ENCODE results near the gene SUGCT. TPM values are rescaled to one million over a fixed set of nuclear protein-coding genes. Genes with fewer than 3 reads are reported as not detected.

Gene SUGCT
- total RNA-seq, 2 experiments from 2014 or later: 2.3 to 2.9 TPM

- H3K4me1 Mint-ChIP-seq: peaks cover under 1% of the 10 kb centered on the region
- no peaks in the 10 kb centered on the region for H3K9me3 Mint-ChIP-seq
- H3K27ac Mint-ChIP-seq: no peak overlapping the region
- no peaks in the 10 kb centered on the region for H3K27me3 Mint-ChIP-seq
- H3K4me3 Mint-ChIP-seq: no peak overlapping the region
- no peaks in the 10 kb centered on the region for H3K36me3 Mint-ChIP-seq
- DNase-seq: no peak
Observed at GRCh38 chr7:40546616-40547501, 412.1 kb downstream of the SUGCT start.

- no peaks in the 10 kb centered on the region for H3K9me3 Mint-ChIP-seq
- H3K4me3 Mint-ChIP-seq: no peak overlapping the region
- H3K27me3 Mint-ChIP-seq: no peaks in the 10 kb centered on the region
- peaks cover 2% of the 10 kb centered on the region for H3K4me1 Mint-ChIP-seq
- no peak overlapping the region for H3K27ac Mint-ChIP-seq
- DNase-seq: no peak
- H3K36me3 Mint-ChIP-seq: no peaks in the 10 kb centered on the region
Observed at GRCh38 chr7:40549372-40550039, 414.7 kb downstream of the SUGCT start.

GRCh38 chr7:40551685-40552576, 417.1 kb downstream of the SUGCT start:
- Mint-ChIP-seq H3K9me3 (no peaks in the 10 kb centered on the region), H3K4me1 (peaks cover 2% of the 10 kb centered on the region), H3K4me3 (no peak overlapping the region), H3K36me3 (no peaks in the 10 kb centered on the region), H3K27ac (no peak overlapping the region), H3K27me3 (no peaks in the 10 kb centered on the region)
- no peak for DNase-seq

- H3K4me1 Mint-ChIP-seq: no peaks in the 10 kb centered on the region
- H3K4me3 Mint-ChIP-seq: no peak overlapping the region
- H3K36me3 Mint-ChIP-seq: no peaks in the 10 kb centered on the region
- peaks cover 2% of the 10 kb centered on the region for H3K9me3 Mint-ChIP-seq
- no peak for DNase-seq
- H3K27ac Mint-ChIP-seq: no peak overlapping the region
- H3K27me3 Mint-ChIP-seq: no peaks in the 10 kb centered on the region
Observed at GRCh38 chr7:40560672-40561071, 425.9 kb downstream of the SUGCT start.

- Mint-ChIP-seq H3K36me3 (no peaks in the 10 kb centered on the region), H3K4me3 (no peak overlapping the region), H3K27ac (no peak overlapping the region), H3K9me3 (no peaks in the 10 kb centered on the region), H3K4me1 (no peaks in the 10 kb centered on the region), H3K27me3 (no peaks in the 10 kb centered on the region)
- DNase-seq: no peak
Observed at GRCh38 chr7:40566879-40567278, 432.1 kb downstream of the SUGCT start.

GRCh38 chr7:40569326-40569725, 434.5 kb downstream of the SUGCT start:
- Mint-ChIP-seq H3K4me3 (no peak overlapping the region), H3K27me3 (no peaks in the 10 kb centered on the region), H3K27ac (no peak overlapping the region), H3K36me3 (no peaks in the 10 kb centered on the region), H3K4me1 (no peaks in the 10 kb centered on the region), H3K9me3 (no peaks in the 10 kb centered on the region)
- DNase-seq: no peak

- Mint-ChIP-seq H3K4me3 (no peak overlapping the region), H3K27ac (no peak overlapping the region), H3K36me3 (no peaks in the 10 kb centered on the region), H3K27me3 (no peaks in the 10 kb centered on the region), H3K9me3 (no peaks in the 10 kb centered on the region), H3K4me1 (no peaks in the 10 kb centered on the region)
- DNase-seq: no peak
Observed at GRCh38 chr7:40570223-40570622, 435.4 kb downstream of the SUGCT start.

GRCh38 chr7:40571796-40572195, 437.0 kb downstream of the SUGCT start:
- DNase-seq: no peak
- Mint-ChIP-seq H3K27ac (no peak overlapping the region), H3K4me3 (no peak overlapping the region), H3K27me3 (no peaks in the 10 kb centered on the region), H3K36me3 (no peaks in the 10 kb centered on the region), H3K4me1 (no peaks in the 10 kb centered on the region), H3K9me3 (no peaks in the 10 kb centered on the region)

GRCh38 chr7:40572810-40573465, 438.1 kb downstream of the SUGCT start:
- no peak overlapping the region for H3K27ac Mint-ChIP-seq
- H3K36me3 Mint-ChIP-seq: no peaks in the 10 kb centered on the region
- H3K27me3 Mint-ChIP-seq: no peaks in the 10 kb centered on the region
- H3K9me3 Mint-ChIP-seq: peaks cover 4% of the 10 kb centered on the region
- H3K4me1 Mint-ChIP-seq: no peaks in the 10 kb centered on the region
- H3K4me3 Mint-ChIP-seq: no peak overlapping the region
- no peak for DNase-seq

- Mint-ChIP-seq H3K27ac (no peak overlapping the region), H3K27me3 (no peaks in the 10 kb centered on the region), H3K9me3 (peaks cover 4% of the 10 kb centered on the region)
Observed at GRCh38 chr7:40579401-40579800, 444.6 kb downstream of the SUGCT start.

GRCh38 chr7:40580776-40581175, 446.0 kb downstream of the SUGCT start:
- Mint-ChIP-seq H3K27ac (no peak overlapping the region), H3K9me3 (peaks cover 4% of the 10 kb centered on the region), H3K4me3 (no peak overlapping the region), H3K27me3 (no peaks in the 10 kb centered on the region), H3K4me1 (no peaks in the 10 kb centered on the region), H3K36me3 (no peaks in the 10 kb centered on the region)
- no peak for DNase-seq

More at GRCh38 chr7:40579401-40579800, 444.6 kb downstream of the SUGCT start:
- H3K4me3 Mint-ChIP-seq: no peak overlapping the region
- DNase-seq: no peak
- no peaks in the 10 kb centered on the region for H3K4me1 Mint-ChIP-seq
- H3K36me3 Mint-ChIP-seq: no peaks in the 10 kb centered on the region

GRCh38 chr7:40582539-40582938, 447.7 kb downstream of the SUGCT start:
- H3K27me3 Mint-ChIP-seq: no peaks in the 10 kb centered on the region
- H3K4me3 Mint-ChIP-seq: no peak overlapping the region
- H3K27ac Mint-ChIP-seq: no peak overlapping the region
- no peaks in the 10 kb centered on the region for H3K9me3 Mint-ChIP-seq
- H3K4me1 Mint-ChIP-seq: no peaks in the 10 kb centered on the region
- no peak for DNase-seq
- H3K36me3 Mint-ChIP-seq: no peaks in the 10 kb centered on the region

GRCh38 chr7:40583667-40584444, 449.1 kb downstream of the SUGCT start:
- Mint-ChIP-seq H3K9me3 (no peaks in the 10 kb centered on the region), H3K4me1 (no peaks in the 10 kb centered on the region), H3K27me3 (no peaks in the 10 kb centered on the region), H3K27ac (no peak overlapping the region), H3K4me3 (no peak overlapping the region), H3K36me3 (no peaks in the 10 kb centered on the region)
- no peak for DNase-seq
